DMS 273 (cell line): ENCODE data around the gene MYCN.
"Not testable (repeated sequence)": the region's sequence is repeated elsewhere in the genome, so short reads cannot be mapped to it uniquely, and the experiment has no call there.

Experiments
- DNase-seq: peaks from one replicate; lab custom pipeline; 2025; ENCODE audit not compliant: unreplicated experiment; lab: John Stamatoyannopoulos, UW

MYCN gene

GRCh38 chr2:15939854-15940660 is at the start of gene MYCN:
Gene MYCN (plus strand): TSS chr2:15940550. CDS start chr2:15942065, 1,515 bp downstream.
- DNase-seq, result peak; percentile 84

DNA sequence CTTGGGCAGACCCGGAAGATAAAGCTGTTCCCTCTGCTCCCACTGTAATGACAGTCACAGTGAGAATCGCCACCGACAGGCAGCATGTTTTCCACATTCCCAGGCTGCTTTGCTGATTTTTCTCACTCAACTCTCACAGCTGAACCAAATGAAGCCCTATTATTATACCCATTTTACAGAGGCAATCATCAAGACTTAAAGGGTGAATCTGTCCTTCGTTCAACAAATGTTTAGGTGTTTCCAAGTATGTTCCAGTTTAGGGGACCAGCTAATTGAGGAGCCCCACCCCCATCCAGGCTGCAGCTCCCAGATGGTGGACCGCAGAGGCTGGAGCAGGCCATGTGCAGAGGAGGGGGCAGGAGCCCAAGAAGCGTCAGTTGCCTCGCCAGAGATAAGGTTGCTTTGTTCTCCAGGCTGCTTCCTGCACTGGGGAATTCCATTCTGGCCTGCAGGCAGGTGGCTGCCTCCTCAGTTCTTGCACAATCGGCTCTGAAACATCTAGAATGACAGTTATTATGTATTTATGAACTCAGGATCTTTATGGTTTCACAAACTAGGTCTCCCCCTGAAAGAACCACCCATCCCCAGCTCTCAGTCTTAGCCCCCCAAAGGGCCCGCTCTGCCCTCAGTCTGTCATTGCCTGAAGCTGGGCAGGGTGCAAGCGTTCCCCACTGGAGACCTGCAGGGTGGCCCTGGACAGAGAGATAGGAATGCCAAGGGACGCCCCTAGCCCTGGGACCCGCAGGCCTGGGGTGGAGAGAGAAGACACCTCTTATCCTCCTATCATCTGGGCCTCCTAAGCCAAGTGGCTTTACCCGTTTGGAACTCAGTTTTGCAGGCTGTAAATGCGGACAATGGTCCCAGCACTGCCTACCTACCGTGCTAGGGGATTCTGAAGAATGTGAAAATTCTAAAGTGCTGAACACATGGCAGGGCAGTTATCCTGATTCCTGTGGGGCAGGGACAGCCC is 49.1 kb upstream of the MYCN start:
- DNase-seq, result peak; percentile 56

GRCh38 chr2:15892151-15892880 is 48.0 kb upstream of the MYCN start:
- DNase-seq, result peak; percentile 60

- no peak for DNase-seq
Observed at GRCh38 chr2:15893085-15893484, 47.3 kb upstream of the MYCN start.

- DNase-seq, result peak; percentile 45
Observed at GRCh38 chr2:15893689-15894480, 46.5 kb upstream of the MYCN start.

DNA sequence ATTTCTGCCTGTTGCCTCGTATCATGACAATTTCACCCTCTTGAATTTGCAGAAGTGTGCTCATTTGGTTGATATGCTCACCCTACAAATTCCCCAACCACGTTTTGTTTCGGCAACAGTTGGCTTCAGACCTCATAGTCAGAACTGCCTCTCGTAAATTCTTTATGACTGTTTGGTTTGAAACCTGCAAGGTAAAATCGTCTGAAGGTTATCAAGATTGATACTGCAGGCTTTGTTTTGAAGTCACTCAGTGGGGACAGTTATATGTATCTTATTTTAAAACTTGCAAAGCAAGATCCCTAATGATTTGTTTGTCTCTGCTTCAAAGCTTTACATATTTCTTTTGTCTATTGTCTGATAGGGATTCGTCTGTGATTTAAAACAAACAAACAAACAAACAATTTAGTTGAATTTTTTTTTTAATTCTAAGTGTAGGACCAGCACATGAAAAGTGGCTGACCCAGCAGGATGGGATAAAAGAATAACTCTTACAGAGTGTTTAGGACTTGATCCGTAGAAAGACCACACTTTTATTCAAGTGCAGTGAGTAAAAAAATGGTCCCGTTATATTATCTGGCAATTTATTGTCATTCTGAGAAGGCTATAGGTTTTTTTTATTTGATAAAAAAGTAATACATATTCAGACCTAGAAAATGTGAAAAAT is 45.7 kb upstream of the MYCN start:
- no peak for DNase-seq

DNA sequence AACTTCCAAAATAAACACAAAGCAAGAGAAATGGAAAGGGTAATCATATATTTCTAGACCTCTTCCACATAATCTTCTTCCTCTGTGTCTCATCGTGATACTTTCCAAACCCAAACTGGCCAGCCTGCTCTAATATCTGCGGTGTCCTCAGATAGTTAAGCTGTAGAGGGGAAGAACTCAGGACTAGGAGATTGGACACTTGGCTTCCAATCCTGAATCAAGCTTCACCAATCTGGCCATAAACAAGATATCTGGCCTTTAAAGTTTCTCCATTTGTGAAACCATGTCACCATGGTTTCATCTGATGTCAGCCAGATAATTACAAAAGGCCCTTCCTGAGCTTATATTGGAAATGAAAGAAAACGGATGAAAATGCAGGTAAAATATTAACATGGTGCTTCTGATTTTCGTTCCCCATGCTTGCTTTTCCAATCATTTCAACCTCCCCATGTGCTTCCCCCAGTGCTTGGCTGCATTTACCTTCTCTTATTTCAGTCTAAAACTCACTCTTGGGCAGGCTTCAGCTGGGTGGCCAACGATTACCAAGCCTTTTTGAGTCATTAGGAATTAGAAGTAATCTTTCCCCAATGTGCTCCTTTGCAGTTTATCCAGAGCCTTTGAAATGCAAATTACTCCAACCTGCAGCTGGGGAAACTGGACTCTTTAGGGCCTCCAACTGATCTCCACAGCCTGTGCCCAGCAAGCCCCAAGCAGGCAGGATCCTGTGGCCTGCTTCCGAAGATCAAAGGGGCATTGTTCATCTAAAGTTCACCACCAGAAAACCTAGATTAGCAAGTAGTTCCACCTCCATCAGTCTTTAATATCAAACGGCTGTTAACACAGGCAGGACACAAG is 44.5 kb upstream of the MYCN start:
- no peak for DNase-seq

DNA sequence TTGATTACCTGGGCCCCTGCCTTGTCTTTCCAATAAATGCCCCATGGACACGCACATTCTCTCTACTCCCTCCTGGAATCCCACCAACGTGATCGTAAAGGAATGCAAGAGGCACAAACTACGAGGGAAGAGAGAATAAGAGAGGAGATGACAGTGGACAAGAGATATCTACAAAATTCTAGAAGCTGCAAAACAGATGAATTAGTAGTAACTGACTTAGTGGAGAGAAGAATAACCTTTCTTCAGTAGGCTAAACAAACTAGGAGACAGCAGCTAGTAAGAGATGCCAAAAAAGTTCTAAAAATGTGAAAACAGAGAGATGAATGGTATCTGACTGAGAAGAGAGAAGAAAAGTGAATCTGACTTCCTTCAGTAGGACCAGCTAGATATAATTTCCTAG is 43.5 kb upstream of the MYCN start:
- no peak for DNase-seq

DNA sequence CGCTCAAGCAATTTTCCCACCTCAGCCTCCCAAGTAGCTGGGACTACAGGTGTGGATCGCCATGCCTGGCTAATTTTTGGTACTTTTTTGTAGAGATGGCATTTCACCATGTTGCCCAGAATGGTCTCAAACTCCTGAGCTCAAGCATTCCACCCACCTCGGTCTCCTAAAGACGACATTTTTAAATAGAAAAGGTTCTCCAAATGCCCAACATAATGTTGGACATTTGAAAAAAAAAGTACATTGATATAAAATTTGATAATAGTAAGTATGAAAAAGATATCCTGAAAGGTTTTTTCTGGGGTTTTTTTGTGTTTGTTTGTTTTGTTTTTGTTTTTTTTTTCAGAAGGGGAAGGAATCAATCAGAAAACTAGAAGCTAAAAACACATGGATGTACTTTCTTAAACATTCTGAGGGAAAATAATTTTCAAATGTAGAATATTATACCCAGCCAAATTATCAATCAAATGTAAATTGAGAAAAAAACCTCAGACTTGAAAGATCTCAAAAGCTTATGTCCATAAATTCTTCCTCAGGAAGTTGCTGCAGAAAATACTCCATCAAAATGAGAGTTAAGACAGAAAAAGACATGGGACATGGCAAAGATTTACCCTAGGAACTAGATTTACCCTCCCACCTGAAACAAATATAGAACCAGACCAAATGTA is 42.8 kb upstream of the MYCN start:
- DNase-seq, result no peak

GRCh38 chr2:15899327-15899612 is 41.1 kb upstream of the MYCN start:
- no peak for DNase-seq

DNA sequence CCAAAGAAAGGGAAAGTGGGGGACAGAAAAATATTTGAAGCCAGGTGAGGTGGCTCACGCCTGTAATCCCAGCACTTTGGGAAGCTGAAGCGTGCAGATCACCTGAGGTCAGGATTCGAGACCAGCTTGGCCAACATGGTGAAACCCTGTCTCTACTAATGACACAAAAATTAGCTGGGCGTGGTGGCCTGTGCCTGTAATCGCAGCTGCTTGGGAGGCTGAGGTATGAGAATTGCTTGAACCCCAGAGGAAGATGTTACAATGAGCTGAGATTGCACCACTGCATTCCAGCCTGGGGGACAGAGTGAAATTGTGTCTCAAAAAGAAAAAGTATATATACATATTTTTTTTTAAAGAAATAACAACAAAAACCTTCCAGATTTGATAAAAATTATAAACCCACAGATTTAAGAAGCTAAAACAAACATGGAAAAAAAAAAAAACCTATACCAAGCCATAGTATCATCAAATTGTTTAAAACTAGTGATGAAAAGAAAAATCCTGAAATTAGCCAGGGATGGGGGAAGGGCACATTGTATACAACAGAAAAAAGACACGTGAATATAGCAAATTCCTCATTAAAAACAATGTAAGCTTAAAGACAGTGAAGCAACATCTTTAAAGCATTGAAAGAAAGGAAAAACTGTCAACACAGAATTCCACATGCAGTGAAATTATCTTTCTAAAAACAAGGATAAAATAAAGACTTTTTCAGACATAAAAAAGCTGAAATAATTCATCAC is 40.4 kb upstream of the MYCN start:
- DNase-seq, result no peak

DNA sequence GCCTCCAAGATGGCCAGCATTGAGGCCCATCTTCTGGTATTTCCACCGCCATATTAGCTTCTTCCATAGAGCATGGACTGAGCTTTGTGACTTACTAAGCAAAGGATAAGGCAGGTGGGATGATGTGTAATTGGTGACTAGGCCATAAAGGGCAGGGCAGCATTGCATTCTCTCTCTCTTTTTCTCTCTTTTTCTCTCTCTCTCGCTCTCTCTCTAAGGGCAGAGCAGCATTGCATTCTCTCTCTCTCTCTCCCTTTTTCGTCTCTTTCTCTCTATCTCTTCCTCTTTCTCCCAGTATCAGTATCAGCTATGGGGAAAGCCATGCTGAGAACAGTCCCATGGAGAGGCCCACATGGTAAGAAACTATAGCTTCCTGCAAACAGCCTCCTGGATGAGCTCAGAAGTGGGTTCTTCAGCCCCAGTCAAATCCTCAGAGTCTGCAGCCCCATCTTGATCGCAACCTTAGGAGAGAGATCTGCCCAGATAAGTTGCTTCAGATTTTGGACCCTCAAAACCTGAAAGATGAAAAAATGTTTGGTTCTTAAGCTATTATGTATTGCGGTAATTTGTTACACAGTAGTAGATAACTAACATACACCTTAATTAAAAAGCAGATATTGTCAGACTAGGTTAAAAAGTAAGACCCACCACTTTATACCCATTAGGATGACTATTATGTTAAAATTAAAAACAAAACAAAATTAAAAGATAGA is 39.1 kb upstream of the MYCN start:
- no peak for DNase-seq

DNA sequence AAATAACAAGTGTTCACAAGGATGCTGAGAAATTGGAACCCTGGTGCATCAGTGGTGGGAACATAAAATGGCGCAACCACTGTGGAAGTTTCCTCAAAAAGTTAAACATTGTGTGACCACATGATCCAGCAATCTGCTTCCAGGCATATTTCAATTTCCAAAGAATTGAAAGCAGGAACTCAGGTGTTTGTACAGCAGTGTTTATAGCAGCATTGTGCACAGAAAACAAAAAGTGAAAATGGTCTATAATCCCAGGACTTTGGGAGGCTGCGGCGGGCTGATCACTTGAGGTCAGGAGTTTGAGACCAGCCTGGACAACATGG is 38.6 kb upstream of the MYCN start:
- DNase-seq, result no peak

DNA sequence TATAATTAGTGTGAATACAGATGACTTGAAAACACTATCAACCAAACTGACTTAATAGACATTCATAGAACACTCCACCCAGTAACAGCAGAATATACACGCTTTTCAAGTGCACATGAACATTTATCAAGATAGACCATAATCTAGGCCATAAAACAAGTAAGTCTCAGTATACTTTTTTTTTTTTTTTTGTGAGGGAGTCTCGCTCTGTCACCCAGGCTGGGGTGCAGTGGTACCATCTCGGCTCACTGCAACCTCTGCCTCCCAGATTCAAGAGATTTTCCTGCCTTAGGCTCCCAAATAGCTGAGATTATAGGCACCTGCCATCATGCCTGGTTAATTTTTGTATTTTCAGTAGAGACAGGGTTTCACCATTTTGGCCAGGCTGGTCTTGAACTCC is 36.4 kb upstream of the MYCN start:
- not testable (repeated sequence) for DNase-seq

DNA sequence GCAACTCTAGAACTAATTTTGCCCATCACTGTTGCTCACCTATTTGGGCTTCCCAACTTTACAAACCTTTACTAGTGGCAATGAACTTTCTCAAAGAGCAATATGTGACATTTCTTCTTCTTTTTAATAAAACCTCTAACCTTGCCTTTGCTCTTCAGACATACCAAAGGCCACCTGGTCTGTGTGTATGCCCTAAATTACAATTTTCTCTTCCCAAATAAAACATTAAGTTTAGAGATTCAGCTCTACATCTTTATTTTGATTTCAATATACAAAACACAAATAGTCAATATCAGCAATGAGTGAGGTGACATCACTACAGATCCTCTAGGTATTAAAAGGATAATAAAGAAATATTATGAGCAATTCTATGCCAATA is 35.1 kb upstream of the MYCN start:
- no peak for DNase-seq

- no peak for DNase-seq
Observed at GRCh38 chr2:15905986-15906491, 34.3 kb upstream of the MYCN start.

- no peak for DNase-seq
Observed at GRCh38 chr2:15906778-15907177, 33.6 kb upstream of the MYCN start.
